Measurements from ENCODE around the gene OR6A2. TPM values are rescaled to one million over a fixed set of nuclear protein-coding genes. Genes with fewer than 3 reads are reported as not detected.

Gene OR6A2
- total and polyA plus RNA-seq, 10 of the 15 experiments (the other 5 are each of a cell fraction or from before 2014, with no cell fraction given), result 0.04 to 0.17 TPM; not detected in 8

- no peak for TF ChIP-seq STAT3 (IDR thresholded peaks at IDR 0.05; ENCODE audit: low read depth, low read length)
- no peak for TF ChIP-seq RFX5 (IDR thresholded peaks at IDR 0.05; ENCODE audit: low read depth, low read length)
- TF ChIP-seq RAD21 (IDR thresholded peaks at IDR 0.05; ENCODE audit: insufficient read depth, low read depth, low read length), result no peak
- no peak for TF ChIP-seq STAT1 (conservative IDR thresholded peaks at IDR 0.05)
Measured at GRCh38 chr11:6782720-6783119, 16.8 kb downstream of the OR6A2 start, which contains the start of gene OR2AG1 (continued).

- H3K4me3 ChIP-seq, result no peak overlapping the region
- no peaks in the 10 kb centered on the region for H3K79me2 ChIP-seq (ENCODE audit: control insufficient read depth, insufficient read depth, low read length)
- DNase-seq (ENCODE audit: low read depth, low spot score) (no peak), ATAC-seq (no peak), FAIRE-seq (no peak)
- RAD21 ChIA-PET (ENCODE audit: unreplicated experiment), result no interaction called here
- no peak for TF ChIP-seq IRF3 (IDR thresholded peaks at IDR 0.05)
- no peak for TF ChIP-seq CREM (IDR thresholded peaks at IDR 0.05; ENCODE audit: low read depth)
- no peak for TF ChIP-seq NR2C1 (IDR thresholded peaks at IDR 0.05)
- no peak for TF ChIP-seq PAX5 (IDR thresholded peaks at IDR 0.05; ENCODE audit: borderline replicate concordance, low read depth, low read length)
- TF ChIP-seq ZNF384 (IDR thresholded peaks at IDR 0.05; ENCODE audit: borderline replicate concordance, low read depth, low read length), result no peak
- no peak for TF ChIP-seq BCL11A (IDR thresholded peaks at IDR 0.05; ENCODE audit: low read depth, low read length)
- TF ChIP-seq POLR2AphosphoS5 (IDR thresholded peaks at IDR 0.05; ENCODE audit: low read length), result no peak
- no peak for TF ChIP-seq NBN (IDR thresholded peaks at IDR 0.05)
- TF ChIP-seq NRF1 (conservative IDR thresholded peaks at IDR 0.05; ENCODE audit: low read depth, low read length), result no peak
- no peak for TF ChIP-seq MXI1 (IDR thresholded peaks at IDR 0.05; ENCODE audit: low read depth, low read length)
- no peak for TF ChIP-seq E2F8 (IDR thresholded peaks at IDR 0.05; ENCODE audit: low read depth, partially characterized antibody)
- no peak overlapping the region for H3K4me2 ChIP-seq (ENCODE audit: control insufficient read depth, insufficient read depth)
- POLR2A ChIA-PET, result no interaction called here
- intact Hi-C loops (cut with micrococcal nuclease; ENCODE audit: unreplicated experiment), result no loop called here
- H3K9ac ChIP-seq (ENCODE audit: control insufficient read depth, insufficient read depth, low read length), result no peak overlapping the region
- CTCF ChIA-PET, result no interaction called here
- H3K27me3 ChIP-seq (replicated peaks in 1 of 2; ENCODE audit: control insufficient read depth in 2 of 2, insufficient read depth in 2 of 2, low read length in 1 of 2), result no peaks in the 10 kb centered on the region
- BruUV-seq (replicated peaks), result no TSS peak
- no peak overlapping the region for H2AFZ ChIP-seq (ENCODE audit: control insufficient read depth, low read depth, low read length)
- in situ Hi-C loops (cut with MboI), result no loop called here
- no peaks in the 10 kb centered on the region for H3K4me1 ChIP-seq (ENCODE audit: control insufficient read depth, insufficient read depth, low read length)
- no peaks in the 10 kb centered on the region for H3K36me3 ChIP-seq (ENCODE audit: control insufficient read depth in 2 of 2, insufficient read depth in 2 of 2, low read length in 1 of 2)
- no peaks in the 10 kb centered on the region for H3K9me3 ChIP-seq (replicated peaks; ENCODE audit: control insufficient read depth, insufficient read depth, low read length)
- H4K20me1 ChIP-seq (ENCODE audit: control insufficient read depth, insufficient read depth), result no peaks in the 10 kb centered on the region
- no peak overlapping the region for H3K27ac ChIP-seq (ENCODE audit: control insufficient read depth, insufficient read depth)
- SMC1A ChIA-PET (ENCODE audit: uncharacterized antibody, unreplicated experiment), result interaction anchor here (1.2 to 1.3 kb wide), 2 partner anchors 14 to 27 kb away, joined by 3 to 5 read pairs; no protein-coding TSS in a partner anchor
Measured at GRCh38 chr11:6780829-6781228, 18.7 kb downstream of the OR6A2 start.
